ENCODE results near the gene PUS7. TPM values are rescaled to one million over a fixed set of nuclear protein-coding genes. Genes with fewer than 3 reads are reported as not detected.

The PUS7 gene, protein sequence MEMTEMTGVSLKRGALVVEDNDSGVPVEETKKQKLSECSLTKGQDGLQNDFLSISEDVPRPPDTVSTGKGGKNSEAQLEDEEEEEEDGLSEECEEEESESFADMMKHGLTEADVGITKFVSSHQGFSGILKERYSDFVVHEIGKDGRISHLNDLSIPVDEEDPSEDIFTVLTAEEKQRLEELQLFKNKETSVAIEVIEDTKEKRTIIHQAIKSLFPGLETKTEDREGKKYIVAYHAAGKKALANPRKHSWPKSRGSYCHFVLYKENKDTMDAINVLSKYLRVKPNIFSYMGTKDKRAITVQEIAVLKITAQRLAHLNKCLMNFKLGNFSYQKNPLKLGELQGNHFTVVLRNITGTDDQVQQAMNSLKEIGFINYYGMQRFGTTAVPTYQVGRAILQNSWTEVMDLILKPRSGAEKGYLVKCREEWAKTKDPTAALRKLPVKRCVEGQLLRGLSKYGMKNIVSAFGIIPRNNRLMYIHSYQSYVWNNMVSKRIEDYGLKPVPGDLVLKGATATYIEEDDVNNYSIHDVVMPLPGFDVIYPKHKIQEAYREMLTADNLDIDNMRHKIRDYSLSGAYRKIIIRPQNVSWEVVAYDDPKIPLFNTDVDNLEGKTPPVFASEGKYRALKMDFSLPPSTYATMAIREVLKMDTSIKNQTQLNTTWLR
- 22.8 to 35.8 TPM (median 22.9 TPM) in 5 replicates for total RNA-seq (2022; extraction: Qiagen RNA extraction)

DNA sequence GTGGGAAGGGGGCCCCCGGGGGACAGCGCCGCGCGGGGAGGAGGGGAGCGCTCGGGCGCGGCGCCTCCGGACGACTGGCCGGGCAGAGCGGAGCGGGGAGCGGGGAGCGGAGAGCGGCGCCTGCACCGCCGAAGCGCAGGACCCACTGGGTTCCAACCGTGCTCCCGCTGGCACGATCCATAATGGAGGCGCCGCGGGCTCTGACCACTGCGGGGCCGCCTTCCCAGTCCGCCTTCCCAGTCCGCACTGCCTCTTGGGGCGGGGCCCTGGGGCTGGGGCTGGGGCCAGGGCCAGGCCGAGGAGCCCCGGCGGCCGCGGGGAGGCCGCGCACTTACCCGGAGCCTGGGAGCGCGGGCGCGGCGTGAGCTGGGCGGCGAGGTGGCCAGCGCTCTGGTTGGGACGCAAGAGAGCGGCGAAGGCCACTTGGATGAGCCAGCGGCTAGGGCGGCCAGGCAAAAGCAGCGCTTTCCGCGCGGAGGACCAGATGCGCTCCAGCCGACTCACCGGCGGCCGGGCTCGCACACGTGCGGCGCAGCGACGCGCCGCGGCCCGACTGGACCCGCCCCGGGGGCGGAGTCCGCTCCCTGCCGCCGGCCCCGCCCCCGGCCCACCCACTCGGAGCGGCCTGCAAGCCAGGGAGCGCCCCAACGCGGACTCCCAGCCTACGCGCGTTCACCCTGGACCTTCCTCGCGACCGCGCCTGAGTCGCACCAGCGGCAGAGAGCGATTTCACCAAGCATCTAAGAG is at the start of gene PUS7:
PUS7 (minus strand) TSS at position 555 of the 747 bp plus-strand sequence. CDS start 13,759 bp downstream, outside the sequence.

DNA sequence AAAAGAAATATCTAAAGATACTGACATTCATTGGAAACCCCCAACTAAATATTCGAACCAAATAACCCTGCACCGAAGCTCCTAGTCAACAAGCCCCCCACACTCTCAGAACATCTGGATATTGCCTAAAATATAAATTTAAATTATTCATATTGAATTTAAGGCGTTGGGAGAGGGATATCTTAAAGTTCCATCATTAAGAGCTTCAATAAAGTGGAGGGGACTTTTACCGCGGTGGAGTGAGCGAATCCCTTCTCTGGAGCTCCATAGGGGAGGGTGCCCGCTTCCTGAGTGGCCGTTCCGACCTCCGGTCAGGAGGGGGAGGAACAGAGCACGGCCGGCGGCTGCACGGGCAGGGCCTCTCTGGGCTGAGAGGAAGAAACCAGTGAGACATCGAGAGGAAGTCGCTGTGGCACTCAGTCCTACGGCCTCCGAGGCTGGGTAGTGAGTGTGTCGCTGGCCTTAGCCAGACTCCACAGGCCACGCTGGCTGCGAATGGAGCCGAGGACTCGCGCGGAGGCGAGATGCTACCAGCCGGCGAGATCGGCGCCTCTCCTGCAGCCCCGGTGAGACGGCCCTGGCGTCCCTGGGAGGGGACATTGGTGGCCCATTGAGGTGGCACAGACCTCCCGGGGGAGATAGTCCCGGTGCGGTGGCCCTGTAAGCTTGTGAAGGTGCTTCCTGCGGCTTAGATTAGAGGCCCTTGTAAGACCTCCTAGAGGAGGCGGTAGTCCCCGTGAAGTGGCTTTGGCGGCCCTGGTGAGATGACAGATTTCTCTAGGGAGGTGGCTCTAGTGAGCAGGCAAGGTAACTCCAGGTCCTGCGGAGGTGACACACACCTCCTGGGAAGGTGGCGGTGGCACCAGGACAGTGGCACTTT is 10.0 kb upstream of the PUS7 start, which contains the start of gene RINT1:
RINT1 (plus strand) TSS at position 410 of the 880 bp plus-strand sequence; CDS start at position 525, 115 bp downstream.

Other genes with a start within 250 kb of the PUS7 start
- 31.5 to 42.6 TPM (median 36.4 TPM) in 5 replicates for gene SRPK2, start 133.3 kb downstream of the PUS7 start, total RNA-seq (2022; extraction: Qiagen RNA extraction)
- 13.6 to 17.0 TPM (median 14.0 TPM) in 5 replicates for gene RINT1, start 9.9 kb upstream of the PUS7 start, total RNA-seq (2022; extraction: Qiagen RNA extraction)
- gene EFCAB10, start 59.2 kb upstream of the PUS7 start, total RNA-seq (2022; extraction: Qiagen RNA extraction) = 2.1 to 3.4 TPM (median 2.8 TPM) in 5 replicates

Data from A549 treated with AZD2906 at 1 μM for 4 hours (cell line).